Upper lobe of left lung (tissue), 6 donors: ENCODE data around the gene C10orf120. TPM values are rescaled to one million over a fixed set of nuclear protein-coding genes. Genes with fewer than 3 reads are reported as not detected.

Experiments
- ATAC-seq, 2 donors: fragments of 200-7000 bp; cut with Tn5 transposase; one replicate each; pipeline ENCODE4 v1.9.1; 2022; ENCODE audit warnings: mild to moderate bottlenecking in 2 of 2, moderate library complexity in 2 of 2; ENCODE audit not compliant: low FRiP score in 2 of 2
- DNase-seq, 2 donors: peaks; one replicate each; pipeline ENCODE4 v3.0.0-alpha.2; 2019 to 2020
- H3K27ac ChIP-seq, 4 donors: fragments of 200-600 bp; sonication (generic); one replicate each; pipeline ENCODE4 v1.5.1; 2016 to 2019
- H3K27me3 ChIP-seq, 4 donors: fragments of 200-600 bp; sonication (generic); one replicate each; pipeline ENCODE4 v1.5.1; 2017 to 2019
- H3K36me3 ChIP-seq, 4 donors: fragments of 200-600 bp; sonication (generic); one replicate each; pipeline ENCODE4 v1.5.1; 2016 to 2019
- H3K4me1 ChIP-seq, 4 donors: fragments of 200-600 bp; sonication (generic); one replicate each; pipeline ENCODE4 v1.5.1; 2018 to 2019
- H3K4me3 ChIP-seq, 4 donors: fragments of 200-600 bp; sonication (generic); one replicate each; pipeline ENCODE4 v1.5.1; 2017 to 2019; ENCODE audit warnings: mild to moderate bottlenecking in 2 of 4, moderate library complexity in 1 of 4
- H3K9me3 ChIP-seq, 4 donors: fragments of 200-600 bp; sonication (generic); one replicate each; pipeline ENCODE4 v1.5.1; 2018 to 2019
- CTCF ChIP-seq, 6 experiments: fragments of 450-650 bp in 4 of 6; fragments of 200-600 bp in 2 of 6; sonication (generic) in 2 of 6; IDR thresholded peaks; one replicate each; pipeline ENCODE4 v1.5.1; 2016 to 2019; ENCODE audit warnings: antibody characterized with exemption in 6 of 6
- EP300 ChIP-seq, 4 donors: sonication (generic); formaldehyde crosslinking; IDR thresholded peaks; one replicate each; pipeline ENCODE4 v1.5.1; 2017; ENCODE audit warnings: antibody characterized with exemption in 4 of 4, control low read depth in 2 of 4
- POLR2A ChIP-seq, 4 donors: fragments of 450-650 bp; IDR thresholded peaks; one replicate each; pipeline ENCODE4 v1.5.1; 2016 to 2017; ENCODE audit warnings: antibody characterized with exemption in 4 of 4, mild to moderate bottlenecking in 2 of 4
- POLR2AphosphoS5 ChIP-seq, 2 donors: sonication (generic); formaldehyde crosslinking; IDR thresholded peaks; one replicate each; pipeline ENCODE4 v1.5.1; 2017; ENCODE audit warnings: antibody characterized with exemption in 2 of 2
- WGBS, 2 donors: methylation state at CpG; one replicate each; pipeline ENCODE4 v1.1.5; 2017 to 2018; 5-methylcytosine and 5-hydroxymethylcytosine counted together
- total RNA-seq, 6 donors: library from RNA; depleted of rRNA in 4 of 6; stranded (reverse); fragments of >200 nt in 4 of 6; gene quantifications; one replicate each; pipeline versions ENCODE4 v1.1.0 to v1.2.1, GENCODE V29; 2016 to 2021
- donor health status: DM: no; HTN: no; CAD: no; lungs with moderate emphysema.
- donor health status: DM: no; HTN: yes; CAD: no; lungs with severe emphysema.

Gene C10orf120
- total RNA-seq, 6 donors from 2014 or later: not detected

GRCh38 chr10:122656741-122657140, 42.9 kb downstream of the C10orf120 start:
- Histone ChIP-seq H3K4me1 (peaks cover 0 to 29% (median 16%) of the 10 kb centered on the region in 4 donors), H3K27me3 (no peaks in the 10 kb centered on the region), H3K27ac (peak overlapping the region; percentile 24 to 86 (median 62)), H3K36me3 (no peaks in the 10 kb centered on the region), H3K9me3 (no peaks in the 10 kb centered on the region), H3K4me3 (no peak overlapping the region)
- WGBS, 2 donors: 74 to 79% methylated on average over 3 to 5 of the region's 5 CpGs
- peak in 1 of 2 donors; percentile 4 for ATAC-seq
- TF ChIP-seq POLR2A (IDR thresholded peaks at IDR 0.05): no peak
- TF ChIP-seq EP300 (IDR thresholded peaks at IDR 0.05): no peak
- peak in 1 of 2 donors; percentile 10 for DNase-seq

GRCh38 chr10:122656308-122656705, 43.3 kb downstream of the C10orf120 start:
- 53 to 55% methylated on average over 2 of the region's 2 CpGs for WGBS, 2 donors
- H3K36me3 ChIP-seq: no peaks in the 10 kb centered on the region
- ATAC-seq (peak in 1 of 2 donors; percentile 40), DNase-seq (no peak)
- no peaks in the 10 kb centered on the region for H3K9me3 ChIP-seq
- no peaks in the 10 kb centered on the region for H3K27me3 ChIP-seq
- H3K27ac ChIP-seq: peak overlapping the region; percentile 24 to 86 (median 62)
- no peak for TF ChIP-seq EP300 (IDR thresholded peaks at IDR 0.05)
- TF ChIP-seq CTCF (IDR thresholded peaks at IDR 0.05): no peak
- no peak for TF ChIP-seq POLR2AphosphoS5 (IDR thresholded peaks at IDR 0.05)
- no peak for TF ChIP-seq POLR2A (IDR thresholded peaks at IDR 0.05)
- H3K4me1 ChIP-seq: peaks cover 0 to 29% (median 16%) of the 10 kb centered on the region in 4 donors
- H3K4me3 ChIP-seq: no peak overlapping the region

- Histone ChIP-seq H3K4me3 (no peak overlapping the region), H3K27ac (peak overlapping the region in 3 of 4 donors; percentile 24 to 86 (median 65)), H3K27me3 (no peaks in the 10 kb centered on the region), H3K9me3 (no peaks in the 10 kb centered on the region), H3K36me3 (no peaks in the 10 kb centered on the region), H3K4me1 (peaks cover 0 to 29% (median 16%) of the 10 kb centered on the region in 4 donors)
- peak; percentile 25 to 58 for TF ChIP-seq POLR2AphosphoS5 (IDR thresholded peaks at IDR 0.05)
- peak in 1 of 4 donors; percentile 85 for TF ChIP-seq EP300 (IDR thresholded peaks at IDR 0.05)
- TF ChIP-seq CTCF (IDR thresholded peaks at IDR 0.05): no peak
- TF ChIP-seq POLR2A (IDR thresholded peaks at IDR 0.05): no peak
- WGBS, 2 donors: 67 to 77% methylated on average over 6 to 9 of the region's 9 CpGs
- ATAC-seq: peak; percentile 52 to 79
- DNase-seq: peak in 1 of 2 donors; percentile 84
These were observed 43.9 kb downstream of the C10orf120 start for GRCh38 chr10:122655524-122656307.

GRCh38 chr10:122650331-122650730, 49.3 kb downstream of the C10orf120 start:
- 69 to 85% methylated on average over 2 of the region's 2 CpGs for WGBS, 2 donors
- Histone ChIP-seq H3K4me3 (no peak overlapping the region), H3K4me1 (peaks cover 0 to 10% (median 6%) of the 10 kb centered on the region in 4 donors), H3K27me3 (no peaks in the 10 kb centered on the region), H3K9me3 (no peaks in the 10 kb centered on the region), H3K36me3 (no peaks in the 10 kb centered on the region), H3K27ac (no peak overlapping the region)
- DNase-seq (no peak), ATAC-seq (no peak)
- TF ChIP-seq POLR2A (IDR thresholded peaks at IDR 0.05) (no peak), POLR2AphosphoS5 (IDR thresholded peaks at IDR 0.05) (no peak), CTCF (IDR thresholded peaks at IDR 0.05) (no peak), EP300 (IDR thresholded peaks at IDR 0.05) (no peak)

GRCh38 chr10:122649903-122650302, 49.7 kb downstream of the C10orf120 start:
- TF ChIP-seq POLR2A (IDR thresholded peaks at IDR 0.05) (no peak), CTCF (IDR thresholded peaks at IDR 0.05) (no peak)
- 78 to 88% methylated on average over 5 of the region's 5 CpGs for WGBS, 2 donors

More at GRCh38 chr10:122649903-122650302, 49.7 kb downstream of the C10orf120 start:
- H3K9me3 ChIP-seq: no peaks in the 10 kb centered on the region
- H3K4me3 ChIP-seq: no peak overlapping the region
- ATAC-seq: no peak
- H3K36me3 ChIP-seq: no peaks in the 10 kb centered on the region
- no peaks in the 10 kb centered on the region for H3K27me3 ChIP-seq
- H3K4me1 ChIP-seq: peaks cover 0 to 6% (median 2%) of the 10 kb centered on the region in 4 donors
- no peak overlapping the region for H3K27ac ChIP-seq
- no peak for DNase-seq
